ENCODE results near the gene PIGR.

- TF ChIP-seq CSRNP3 (CRISPR knock-in tag; IDR thresholded peaks at IDR 0.05) (no peak), ZNF70 (CRISPR knock-in tag; IDR thresholded peaks at IDR 0.05) (no peak)
These were observed 14.6 kb upstream of the PIGR start for GRCh38 chr1:206960676-206961386.

All from SK-N-SH treated with all-trans-retinoic acid at 6 μM for 48 hours (cell line).